Measurements from ENCODE around the gene CCL24. TPM values are rescaled to one million over a fixed set of nuclear protein-coding genes. Genes with fewer than 3 reads are reported as not detected.

CCL24 gene
- total and polyA plus RNA-seq, 7 donors = 24.4 to 32.8 (median 25.2) TPM; not detected in 4

- Histone ChIP-seq H3K4me3 (no peak overlapping the region), H3K9me3 (no peaks in the 10 kb centered on the region), H3K27ac (no peak overlapping the region), H3K36me3 (no peaks in the 10 kb centered on the region), H3K27me3 (no peaks in the 10 kb centered on the region), H3K4me1 (no peaks in the 10 kb centered on the region)
- WGBS, 2 donors = 86 to 90% methylated on average over 13 of the region's 13 CpGs
- DNase-seq = no peak
- no peak for TF ChIP-seq EP300 (IDR thresholded peaks at IDR 0.05)
- no peak for TF ChIP-seq CTCF (IDR thresholded peaks at IDR 0.05)
- TF ChIP-seq POLR2A (IDR thresholded peaks at IDR 0.05) = no peak
- no peak for TF ChIP-seq POLR2AphosphoS5 (IDR thresholded peaks at IDR 0.05)
- intact Hi-C loops (cut with DNase I) = no loop called here
These were observed 871 bp upstream of the CCL24 start for GRCh38 chr7:75814407-75814947.

- no peak overlapping the region for H3K4me3 ChIP-seq
- WGBS, 2 donors = 61 to 64% methylated on average over 3 of the region's 3 CpGs
- H3K27me3 ChIP-seq = no peaks in the 10 kb centered on the region
- H3K36me3 ChIP-seq = no peaks in the 10 kb centered on the region
- H3K9me3 ChIP-seq = peaks cover 0 to 1% (median 0%) of the 10 kb centered on the region in 4 donors
- no peak for DNase-seq
- H3K4me1 ChIP-seq = no peaks in the 10 kb centered on the region
- TF ChIP-seq POLR2AphosphoS5 (IDR thresholded peaks at IDR 0.05) (no peak), CTCF (IDR thresholded peaks at IDR 0.05) (no peak), POLR2A (IDR thresholded peaks at IDR 0.05) (no peak), EP300 (IDR thresholded peaks at IDR 0.05) (no peak)
- H3K27ac ChIP-seq = no peak overlapping the region
- intact Hi-C loops (cut with DNase I) = no loop called here
These were observed 522 bp downstream of the CCL24 start for GRCh38 chr7:75813084-75813483.

- no peak for DNase-seq
- TF ChIP-seq EP300 (IDR thresholded peaks at IDR 0.05) = no peak
- no peak for TF ChIP-seq CTCF (IDR thresholded peaks at IDR 0.05)
- no peak for TF ChIP-seq POLR2AphosphoS5 (IDR thresholded peaks at IDR 0.05)
- no peak for TF ChIP-seq POLR2A (IDR thresholded peaks at IDR 0.05)
- H3K27ac ChIP-seq = no peak overlapping the region
- no peaks in the 10 kb centered on the region for H3K4me1 ChIP-seq
- WGBS, 2 donors = 86 to 87% methylated on average over 11 of the region's 11 CpGs
- intact Hi-C loops (cut with DNase I) = no loop called here
- no peaks in the 10 kb centered on the region for H3K36me3 ChIP-seq
- H3K4me3 ChIP-seq = no peak overlapping the region
- no peaks in the 10 kb centered on the region for H3K27me3 ChIP-seq
- peaks cover 0 to 8% (median 2%) of the 10 kb centered on the region in 4 donors for H3K9me3 ChIP-seq
These were observed 1.5 kb downstream of the CCL24 start for GRCh38 chr7:75811894-75812678.

GRCh38 chr7:75809396-75809795, 4.2 kb downstream of the CCL24 start:
- Histone ChIP-seq H3K27me3 (no peaks in the 10 kb centered on the region), H3K9me3 (peaks cover 5 to 18% (median 9%) of the 10 kb centered on the region in 4 donors), H3K4me1 (no peaks in the 10 kb centered on the region), H3K4me3 (no peak overlapping the region), H3K36me3 (no peaks in the 10 kb centered on the region), H3K27ac (no peak overlapping the region)
- no peak for DNase-seq
- TF ChIP-seq POLR2AphosphoS5 (IDR thresholded peaks at IDR 0.05) (peak in 1 of 4 donors; percentile 30), CTCF (IDR thresholded peaks at IDR 0.05) (no peak), POLR2A (IDR thresholded peaks at IDR 0.05) (no peak), EP300 (IDR thresholded peaks at IDR 0.05) (no peak)
- intact Hi-C loops (cut with DNase I) = no loop called here
- 78 to 82% methylated on average over 6 of the region's 6 CpGs for WGBS, 2 donors
